Ovary (tissue), 9 donors: Measurements from ENCODE around the gene KNDC1. TPM values are rescaled to one million over a fixed set of nuclear protein-coding genes. Genes with fewer than 3 reads are reported as not detected.

Experiments used
- DNase-seq, 5 donors: peaks; one replicate each; pipeline ENCODE4 v3.0.0-alpha.2; 2019 to 2020
- H3K27ac ChIP-seq, 2 donors: fragments of 200-600 bp; one replicate each; pipeline versions ENCODE4 v1.5.1 to v1.8.0; 2019 to 2022
- H3K27me3 ChIP-seq: fragments of 200-600 bp; one replicate; pipeline ENCODE4 v1.8.0; 2022
- H3K36me3 ChIP-seq: fragments of 200-600 bp; sonication (generic); one replicate; pipeline ENCODE4 v1.5.1; 2019
- H3K4me1 ChIP-seq: one replicate; pipeline ENCODE4 v1.8.1; 2013; ENCODE audit warnings: mild to moderate bottlenecking, moderate library complexity; ENCODE audit not compliant: insufficient read depth
- H3K4me3 ChIP-seq: fragments of 200-600 bp; sonication (generic); one replicate; pipeline ENCODE4 v1.5.1; 2017
- H3K9me3 ChIP-seq, 2 donors: fragments of 200-600 bp in 1 of 2; sonication (generic) in 1 of 2; one replicate each; pipeline versions ENCODE4 v1.5.1 to v1.8.1; 2013 to 2019; ENCODE audit warnings: mild to moderate bottlenecking in 1 of 2, moderate library complexity in 1 of 2
- EP300 ChIP-seq: sonication (generic); formaldehyde crosslinking; IDR thresholded peaks from one replicate; pipeline ENCODE4 v1.6.1; 2017; ENCODE audit warnings: antibody characterized with exemption
- POLR2A ChIP-seq: fragments of 450-650 bp; IDR thresholded peaks from one replicate; pipeline ENCODE4 v1.6.1; 2017; ENCODE audit warnings: antibody characterized with exemption, mild to moderate bottlenecking, moderate library complexity
- WGBS, 3 donors: extraction: QIAGEN DNeasy Blood & Tissue Kit in 1 of 3; methylation state at CpG; one replicate each; pipeline versions ENCODE4 v1.1.5 to v1.1.7; 2013 to 2017; 5-methylcytosine and 5-hydroxymethylcytosine counted together
- intact Hi-C, 4 donors: fragments of 100-400 bp; cut with DNase I; formaldehyde crosslinking; loops; one replicate each; pipeline versions ENCODE4 v1.11.0 to v1.15.1; 2022 to 2023
- polyA plus RNA-seq, 2 donors: library from polyadenylated mRNA; stranded (reverse); fragments of 200-250 nt in 1 of 2; fragments of 350-450 nt in 1 of 2; fragmentation: Illumina TruSeq in 1 of 2; extraction: RNeasy Lipid Tissue Mini Kit (QIAGEN cat#74804) in 1 of 2; gene quantifications; one replicate each; pipeline ENCODE4 v1.2.3, GENCODE V29; 2013 to 2014
- total RNA-seq, 7 donors: library from RNA; depleted of rRNA in 2 of 7; stranded (reverse); fragments of >200 nt in 2 of 7; fragmentation: NEBNext Ultra II Directional in 3 of 7; extraction: Animal tissue kit (Norgen Biotek cat#: 25700) in 3 of 7; gene quantifications; one replicate each; pipeline versions ENCODE4 v1.1.0 to v1.2.4, GENCODE V29; 2016 to 2023
- TF ChIP-seq, protein P1 (sequence below), 3 donors: fragments of 450-650 bp in 2 of 3; fragments of 200-600 bp in 1 of 3; IDR thresholded peaks; one replicate each; pipeline versions ENCODE4 v1.5.1 to v1.8.0; 2016 to 2022; ENCODE audit warnings: antibody characterized with exemption in 3 of 3, mild to moderate bottlenecking in 1 of 3
- donor health status: DM: no; HTN: no; CAD: no; lungs with moderate emphysema.
- donor health status: DM: no; HTN: no; CAD: no.
- donor health status: Bipolar disorder and iron deficiency.
- donor health status: DM: yes; HTN: yes; CAD: no.
- donor health status: DM: no; HTN: no; CAD: no.
- donor health status: DM: yes; HTN: yes; CAD: no.

KNDC1 gene
- total and polyA plus RNA-seq, 9 donors = 0.67 to 34.9 (median 16.6) TPM

DNA sequence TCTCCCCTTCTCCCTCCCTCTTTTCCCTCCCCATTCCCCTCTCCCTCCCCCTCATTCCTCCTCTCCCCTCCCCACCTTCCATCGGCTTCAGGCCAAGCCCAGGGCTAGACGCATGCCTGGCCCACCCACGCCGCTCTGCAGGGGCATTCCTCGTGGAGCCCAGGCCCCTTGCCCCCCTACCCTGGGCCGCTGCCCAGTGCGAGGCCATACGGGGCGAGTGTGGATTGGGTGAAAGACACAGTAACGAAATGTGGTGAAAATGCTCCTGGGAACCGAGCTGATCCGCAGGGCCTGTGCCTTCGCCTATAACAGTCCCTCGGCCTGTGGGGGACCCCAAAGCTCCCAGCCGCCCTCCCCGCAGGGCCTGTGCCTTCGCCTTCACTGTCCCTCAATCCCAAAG lies 44.0 kb upstream of the KNDC1 start:
- intact Hi-C loops = no loop called here
- WGBS, 3 donors = 22 to 35% (median 26%) methylated on average over 17 of the region's 17 CpGs
- Histone ChIP-seq H3K27ac (no peak overlapping the region), H3K9me3 (no peaks in the 10 kb centered on the region), H3K4me1 (no peaks in the 10 kb centered on the region), H3K27me3 (no peaks in the 10 kb centered on the region), H3K36me3 (no peaks in the 10 kb centered on the region), H3K4me3 (no peak overlapping the region)
- DNase-seq = no peak
- no peak for TF ChIP-seq POLR2A
- no peak for TF ChIP-seq EP300
- TF ChIP-seq, protein P1, sequence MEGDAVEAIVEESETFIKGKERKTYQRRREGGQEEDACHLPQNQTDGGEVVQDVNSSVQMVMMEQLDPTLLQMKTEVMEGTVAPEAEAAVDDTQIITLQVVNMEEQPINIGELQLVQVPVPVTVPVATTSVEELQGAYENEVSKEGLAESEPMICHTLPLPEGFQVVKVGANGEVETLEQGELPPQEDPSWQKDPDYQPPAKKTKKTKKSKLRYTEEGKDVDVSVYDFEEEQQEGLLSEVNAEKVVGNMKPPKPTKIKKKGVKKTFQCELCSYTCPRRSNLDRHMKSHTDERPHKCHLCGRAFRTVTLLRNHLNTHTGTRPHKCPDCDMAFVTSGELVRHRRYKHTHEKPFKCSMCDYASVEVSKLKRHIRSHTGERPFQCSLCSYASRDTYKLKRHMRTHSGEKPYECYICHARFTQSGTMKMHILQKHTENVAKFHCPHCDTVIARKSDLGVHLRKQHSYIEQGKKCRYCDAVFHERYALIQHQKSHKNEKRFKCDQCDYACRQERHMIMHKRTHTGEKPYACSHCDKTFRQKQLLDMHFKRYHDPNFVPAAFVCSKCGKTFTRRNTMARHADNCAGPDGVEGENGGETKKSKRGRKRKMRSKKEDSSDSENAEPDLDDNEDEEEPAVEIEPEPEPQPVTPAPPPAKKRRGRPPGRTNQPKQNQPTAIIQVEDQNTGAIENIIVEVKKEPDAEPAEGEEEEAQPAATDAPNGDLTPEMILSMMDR (IDR thresholded peaks at IDR 0.05) = no peak

DNA sequence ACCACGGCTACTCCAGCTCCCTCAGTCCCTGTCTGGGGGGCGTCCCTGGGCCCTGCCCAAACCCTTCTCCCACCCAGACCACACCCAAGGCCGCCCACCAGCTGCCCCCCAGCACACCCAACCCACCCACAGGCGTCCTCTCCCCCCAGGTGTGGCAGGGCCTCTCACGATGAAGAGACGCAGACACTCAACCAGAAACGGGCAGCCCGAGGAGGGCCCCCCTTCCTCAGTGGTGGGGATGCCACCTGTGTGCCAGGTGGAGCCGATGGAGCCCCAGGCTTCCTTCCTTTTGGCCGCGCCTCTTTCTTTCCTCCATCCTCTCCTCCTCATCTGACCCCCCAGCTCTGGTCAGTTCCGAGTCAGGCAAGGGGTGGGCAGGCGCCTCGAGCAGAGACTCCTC lies 43.6 kb upstream of the KNDC1 start:
- no peaks in the 10 kb centered on the region for H3K9me3 ChIP-seq
- H3K27ac ChIP-seq = no peak overlapping the region
- H3K27me3 ChIP-seq = no peaks in the 10 kb centered on the region
- no peak for DNase-seq
- intact Hi-C loops = no loop called here
- 66 to 76% (median 71%) methylated on average over 14 of the region's 14 CpGs for WGBS, 3 donors
- TF ChIP-seq EP300 (no peak), POLR2A (no peak)
- TF ChIP-seq, protein P1 (IDR thresholded peaks at IDR 0.05) = no peak
- no peak overlapping the region for H3K4me3 ChIP-seq
- H3K4me1 ChIP-seq = no peaks in the 10 kb centered on the region
- H3K36me3 ChIP-seq = no peaks in the 10 kb centered on the region

DNA sequence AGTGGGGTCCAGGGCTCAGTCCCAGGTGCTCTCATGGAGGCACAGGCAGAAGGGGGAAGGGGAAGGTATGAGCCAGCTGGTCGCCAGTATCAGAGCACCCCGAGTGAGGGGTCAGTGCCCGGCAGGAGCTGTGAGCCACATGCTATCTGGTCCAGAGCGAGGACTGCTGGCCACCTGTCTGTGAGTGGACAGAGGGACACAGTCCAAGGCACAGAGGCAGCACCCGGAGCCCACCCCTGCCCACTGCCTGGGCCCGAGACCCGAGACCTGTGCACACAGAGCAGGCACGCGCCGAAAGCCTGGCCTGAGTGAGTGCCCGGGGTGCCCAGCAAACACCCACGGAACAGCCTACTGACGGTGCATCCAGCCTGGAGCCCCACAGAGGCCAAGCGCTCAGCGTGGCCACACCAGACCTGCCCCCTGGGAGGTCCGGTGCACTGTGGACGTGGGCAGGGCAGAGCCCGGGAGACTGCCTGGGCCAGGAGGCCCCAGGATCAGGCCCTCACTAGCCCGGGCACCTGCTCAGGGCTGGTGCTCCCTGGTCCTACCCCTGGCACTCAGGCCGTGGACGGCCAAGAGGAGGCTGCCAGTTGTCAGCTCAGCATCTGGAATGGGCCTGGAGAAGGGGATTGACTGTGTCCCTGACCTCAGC lies 42.9 kb upstream of the KNDC1 start:
- H3K9me3 ChIP-seq = no peaks in the 10 kb centered on the region
- H3K27ac ChIP-seq = no peak overlapping the region
- H3K36me3 ChIP-seq = no peaks in the 10 kb centered on the region
- no peaks in the 10 kb centered on the region for H3K27me3 ChIP-seq
- H3K4me1 ChIP-seq = no peaks in the 10 kb centered on the region
- 84 to 96% (median 90%) methylated on average over 20 to 21 of the region's 21 CpGs for WGBS, 3 donors
- intact Hi-C loops = no loop called here
- no peak overlapping the region for H3K4me3 ChIP-seq
- no peak for DNase-seq
- TF ChIP-seq POLR2A = no peak
- TF ChIP-seq, protein P1 (IDR thresholded peaks at IDR 0.05) = no peak
- TF ChIP-seq EP300 = no peak

DNA sequence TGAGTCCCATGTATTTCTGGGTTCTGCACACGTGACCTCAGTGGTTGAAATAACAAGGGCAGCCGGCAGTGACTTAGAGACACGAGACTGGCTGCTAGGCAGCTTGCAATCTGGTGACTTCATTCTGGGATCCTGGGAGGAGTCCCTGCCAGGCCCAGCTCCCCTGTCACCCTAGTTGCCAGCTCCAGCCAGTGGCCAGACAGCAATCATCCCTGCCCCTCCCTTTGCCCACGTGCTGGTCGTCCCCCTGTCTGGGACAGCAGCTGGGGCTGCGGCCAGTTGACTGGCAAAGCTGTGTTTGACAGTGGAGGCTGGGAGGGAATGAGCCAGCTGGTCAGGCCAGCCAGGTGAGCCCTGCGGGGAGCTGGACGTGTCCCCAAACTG lies 42.3 kb upstream of the KNDC1 start:
- H3K4me3 ChIP-seq = no peak overlapping the region
- no peaks in the 10 kb centered on the region for H3K27me3 ChIP-seq
- no peak overlapping the region for H3K27ac ChIP-seq
- H3K4me1 ChIP-seq = no peaks in the 10 kb centered on the region
- no peaks in the 10 kb centered on the region for H3K9me3 ChIP-seq
- no peak for DNase-seq
- intact Hi-C loops = no loop called here
- TF ChIP-seq EP300 = no peak
- TF ChIP-seq, protein P1 (IDR thresholded peaks at IDR 0.05) = no peak
- no peak for TF ChIP-seq POLR2A
- WGBS, 3 donors = 51 to 57% (median 54%) methylated on average over 8 of the region's 8 CpGs
- no peaks in the 10 kb centered on the region for H3K36me3 ChIP-seq
